ENCODE measurements around the gene MYEOV.

Gene MYEOV

DNA sequence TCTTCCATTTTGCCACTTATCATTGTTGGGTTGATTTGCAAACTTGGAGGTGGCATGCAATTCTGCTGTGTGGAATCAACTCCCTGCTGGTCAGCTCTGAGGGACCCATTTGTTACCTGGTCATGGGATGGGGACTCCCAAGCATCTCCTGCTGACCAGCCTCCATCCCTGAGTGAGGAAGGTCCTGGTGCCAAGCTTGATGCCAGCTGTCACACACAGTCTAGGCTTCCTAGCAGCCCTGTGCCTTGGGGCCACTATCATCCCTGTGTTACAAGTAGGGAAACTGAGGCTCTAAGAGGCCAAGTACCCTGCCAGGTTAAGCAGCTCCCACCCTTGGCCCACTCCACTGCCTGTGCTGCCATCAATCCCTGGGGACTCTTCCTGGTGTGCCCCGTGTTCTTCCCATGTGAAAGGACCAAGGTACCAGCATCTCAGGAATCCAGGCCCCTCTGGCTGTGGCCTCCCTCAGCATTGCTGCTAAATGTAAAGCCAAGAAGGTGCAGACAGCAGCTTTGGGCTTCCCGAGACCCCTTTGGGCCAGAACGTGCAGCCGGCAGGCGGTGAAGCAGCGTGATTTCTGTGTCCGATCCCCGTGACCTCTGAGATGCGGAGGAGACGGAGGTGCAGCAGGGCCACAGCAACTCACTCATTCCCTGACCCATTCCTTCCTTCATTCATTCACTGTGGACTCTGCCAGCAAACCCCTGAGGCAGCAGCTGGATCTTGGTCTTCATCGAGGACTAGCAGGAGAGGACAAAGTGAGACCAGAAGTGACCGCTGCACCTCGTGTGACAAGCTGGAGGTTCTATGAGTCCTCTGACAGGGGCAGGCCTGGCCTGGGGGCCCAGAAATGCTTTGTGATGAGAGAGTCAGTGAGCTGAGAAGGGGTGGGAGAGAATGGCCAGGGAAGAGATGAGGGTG lies 49.7 kb downstream of the MYEOV start:
- CTCF ChIA-PET, result no interaction called here
- POLR2A ChIA-PET, result no interaction called here
- H3K36me3 ChIP-seq (ENCODE audit: control insufficient read depth in 2 of 2, insufficient read depth in 1 of 2, low read length in 2 of 2), result no peaks in the 10 kb centered on the region
- no peak overlapping the region for H3K27ac ChIP-seq (ENCODE audit: extremely low read depth, low read depth, low read length)
- H3K4me1 ChIP-seq (ENCODE audit: control insufficient read depth, insufficient read depth, low read length), result no peaks in the 10 kb centered on the region
- no peak overlapping the region for H3K4me3 ChIP-seq (ENCODE audit: low read depth, low read length)
- H3K9me3 ChIP-seq (ENCODE audit: control insufficient read depth, insufficient read depth, low read depth, low read length), result no peaks in the 10 kb centered on the region
- no peak for TF ChIP-seq ZNF280C (tag by site-specific recombination; IDR thresholded peaks at IDR 0.05)
- TF ChIP-seq ZNF112 (tag by site-specific recombination; IDR thresholded peaks at IDR 0.05), result no peak
- TF ChIP-seq ZBTB6 (tag by site-specific recombination; IDR thresholded peaks at IDR 0.05), result no peak
- TF ChIP-seq ZNF292 (tag by site-specific recombination; IDR thresholded peaks at IDR 0.05; ENCODE audit: borderline replicate concordance, low read depth), result no peak
- TF ChIP-seq ZNF138 (tag by site-specific recombination; IDR thresholded peaks at IDR 0.05; ENCODE audit: borderline replicate concordance), result no peak
- TF ChIP-seq RBAK (tag by site-specific recombination; IDR thresholded peaks at IDR 0.05), result no peak
- no peak for TF ChIP-seq ZNF423 (tag by site-specific recombination; IDR thresholded peaks at IDR 0.05)
- TF ChIP-seq ZNF302 (tag by site-specific recombination; IDR thresholded peaks at IDR 0.05; ENCODE audit: low read depth), result no peak
- TF ChIP-seq ZNF830 (tag by site-specific recombination; IDR thresholded peaks at IDR 0.05; ENCODE audit: low read depth), result no peak
- no peak for TF ChIP-seq ZNF596 (tag by site-specific recombination; IDR thresholded peaks at IDR 0.05)
- TF ChIP-seq ZNF10 (tag by site-specific recombination; IDR thresholded peaks at IDR 0.05), result no peak
- TF ChIP-seq WT1 (tag by site-specific recombination; IDR thresholded peaks at IDR 0.05), result no peak

DNA sequence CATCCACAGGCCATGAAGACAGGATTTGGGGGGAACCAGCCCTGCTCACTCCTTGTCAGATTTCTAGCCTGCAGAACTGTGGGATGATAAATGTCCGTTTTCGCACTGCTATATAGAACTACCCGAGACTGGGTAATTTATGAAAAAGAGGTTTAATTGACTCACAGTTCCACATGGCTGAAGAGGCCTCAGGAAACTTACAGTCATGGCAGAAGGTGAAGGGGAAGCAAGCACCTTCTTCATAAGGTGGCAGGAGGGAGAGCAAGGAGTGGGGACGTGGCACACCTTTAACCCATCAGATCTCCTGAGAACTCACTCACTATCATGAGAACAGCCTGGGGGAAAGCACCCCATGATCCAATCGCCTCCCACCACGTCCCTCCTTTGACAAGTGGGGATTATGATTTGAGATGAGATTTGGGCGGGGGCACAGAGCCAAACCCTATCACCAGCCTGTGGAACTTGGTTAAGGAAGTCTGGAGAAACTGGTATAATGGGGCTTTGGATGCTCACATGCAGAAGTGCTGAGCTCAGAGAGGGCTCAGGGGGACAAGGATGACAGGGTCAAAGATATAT lies 50.7 kb downstream of the MYEOV start:
- ChIA-PET POLR2A (no interaction called here), CTCF (no interaction called here)
- no peaks in the 10 kb centered on the region for H3K36me3 ChIP-seq (ENCODE audit: control insufficient read depth in 2 of 2, insufficient read depth in 1 of 2, low read length in 2 of 2)
- H3K4me3 ChIP-seq (ENCODE audit: low read depth, low read length), result no peak overlapping the region
- TF ChIP-seq ZNF366 (tag by site-specific recombination; conservative IDR thresholded peaks at IDR 0.05) (no peak), KLF17 (tag by site-specific recombination; IDR thresholded peaks at IDR 0.05) (no peak), ZNF2 (tag by site-specific recombination; IDR thresholded peaks at IDR 0.05) (no peak), ZNF175 (tag by site-specific recombination; IDR thresholded peaks at IDR 0.05) (no peak), ZBTB11 (tag by site-specific recombination; conservative IDR thresholded peaks at IDR 0.05; ENCODE audit: low read depth) (no peak), ZNF341 (tag by site-specific recombination; IDR thresholded peaks at IDR 0.05; ENCODE audit: low read depth) (no peak), ZNF157 (tag by site-specific recombination; IDR thresholded peaks at IDR 0.05) (no peak), GLIS2 (tag by site-specific recombination; IDR thresholded peaks at IDR 0.05) (no peak), ZNF19 (tag by site-specific recombination; IDR thresholded peaks at IDR 0.05; ENCODE audit: low read depth) (no peak)
- H3K27ac ChIP-seq (ENCODE audit: extremely low read depth, low read depth, low read length), result no peak overlapping the region
- no peaks in the 10 kb centered on the region for H3K4me1 ChIP-seq (ENCODE audit: control insufficient read depth, insufficient read depth, low read length)
- no peaks in the 10 kb centered on the region for H3K9me3 ChIP-seq (ENCODE audit: control insufficient read depth, insufficient read depth, low read depth, low read length)

All from HEK293 (cell line).